SKM-1 treated with dmso at 0.1 percent for 144 hours (cell line): ENCODE data around the gene CDH23.

ENCODE experiments used
- DNase-seq: peaks from one replicate; lab custom pipeline; 2025; ENCODE audit not compliant: unreplicated experiment; lab: John Stamatoyannopoulos, UW

Gene CDH23

GRCh38 chr10:71852355-71852937, 455.7 kb downstream of the CDH23 start:
- peak; percentile 85 for DNase-seq

- DNase-seq: no peak
Measured at GRCh38 chr10:71854031-71854430, 457.3 kb downstream of the CDH23 start.

GRCh38 chr10:71856619-71857018, 459.9 kb downstream of the CDH23 start:
- DNase-seq: no peak

- DNase-seq: no peak
Measured at GRCh38 chr10:71857934-71858890, 461.5 kb downstream of the CDH23 start.

GRCh38 chr10:71860243-71861029, 463.7 kb downstream of the CDH23 start:
- DNase-seq: peak; percentile 78

GRCh38 chr10:71863203-71863602, 466.5 kb downstream of the CDH23 start:
- no peak for DNase-seq

- DNase-seq: peak; percentile 37
Measured at GRCh38 chr10:71864911-71865361, 468.2 kb downstream of the CDH23 start.
